Brain microvascular endothelial cell (primary cell): ENCODE data around the gene KLHL3.

ENCODE experiments used
- DNase-seq: peaks from one replicate; pipeline ENCODE4 v3.0.0-alpha.2; 2020
- H3K27ac ChIP-seq: fragments of 250-450 bp; sonication (Bioruptor Pico); 2 replicates; pipeline ENCODE4 v1.5.1; 2020; ENCODE audit warnings: mild to moderate bottlenecking, moderate library complexity
- H3K27me3 ChIP-seq: fragments of 250-450 bp; sonication (Bioruptor Pico); replicated peaks from 2 replicates; pipeline ENCODE4 v1.5.1; 2020; ENCODE audit warnings: mild to moderate bottlenecking
- H3K36me3 ChIP-seq: fragments of 250-450 bp; sonication (Bioruptor Pico); replicated peaks from 2 replicates; pipeline ENCODE4 v1.5.1; 2020; ENCODE audit warnings: mild to moderate bottlenecking
- H3K4me3 ChIP-seq: 2 replicates; pipeline ENCODE4 v1.5.1; 2011; ENCODE audit warnings: low read depth, mild to moderate bottlenecking, control low read depth, low read length, moderate library complexity
- in situ Hi-C: cut with HindIII; loops from 2 replicates; pipeline ENCODE4 v1.10.0; 2017; ENCODE audit warnings: low sequenced_read_pairs, low pct_ligation_motif_present
- TF ChIP-seq, protein P1 (sequence below): IDR thresholded peaks from 2 replicates; pipeline ENCODE4 v1.5.1; 2011; ENCODE audit warnings: low read depth, mild to moderate bottlenecking, moderate library complexity, low read length, control low read depth, inconsistent platforms; ENCODE audit errors: missing control alignments

The KLHL3 gene

DNA sequence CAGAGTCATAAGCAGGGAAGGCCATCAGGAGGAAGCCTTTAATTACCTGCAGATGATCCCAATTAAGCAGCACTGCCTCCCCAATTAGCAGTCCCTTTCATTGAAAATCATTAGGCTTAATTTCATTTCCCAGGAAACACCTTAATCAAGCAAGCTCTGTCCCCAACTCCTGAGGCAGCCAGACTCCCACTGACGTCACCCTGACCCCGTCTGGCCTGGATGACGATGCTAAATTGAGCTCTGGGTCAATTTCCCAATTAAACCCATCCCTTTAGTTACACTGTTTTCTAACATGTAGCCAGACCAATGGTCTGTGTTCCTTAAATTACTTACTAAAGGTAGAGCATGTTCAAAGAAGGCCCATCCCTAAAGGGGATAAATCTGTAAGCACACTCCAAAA is 152.8 kb downstream of the KLHL3 start:
- no peaks in the 10 kb centered on the region for H3K27me3 ChIP-seq
- no peak for DNase-seq
- TF ChIP-seq, protein P1, sequence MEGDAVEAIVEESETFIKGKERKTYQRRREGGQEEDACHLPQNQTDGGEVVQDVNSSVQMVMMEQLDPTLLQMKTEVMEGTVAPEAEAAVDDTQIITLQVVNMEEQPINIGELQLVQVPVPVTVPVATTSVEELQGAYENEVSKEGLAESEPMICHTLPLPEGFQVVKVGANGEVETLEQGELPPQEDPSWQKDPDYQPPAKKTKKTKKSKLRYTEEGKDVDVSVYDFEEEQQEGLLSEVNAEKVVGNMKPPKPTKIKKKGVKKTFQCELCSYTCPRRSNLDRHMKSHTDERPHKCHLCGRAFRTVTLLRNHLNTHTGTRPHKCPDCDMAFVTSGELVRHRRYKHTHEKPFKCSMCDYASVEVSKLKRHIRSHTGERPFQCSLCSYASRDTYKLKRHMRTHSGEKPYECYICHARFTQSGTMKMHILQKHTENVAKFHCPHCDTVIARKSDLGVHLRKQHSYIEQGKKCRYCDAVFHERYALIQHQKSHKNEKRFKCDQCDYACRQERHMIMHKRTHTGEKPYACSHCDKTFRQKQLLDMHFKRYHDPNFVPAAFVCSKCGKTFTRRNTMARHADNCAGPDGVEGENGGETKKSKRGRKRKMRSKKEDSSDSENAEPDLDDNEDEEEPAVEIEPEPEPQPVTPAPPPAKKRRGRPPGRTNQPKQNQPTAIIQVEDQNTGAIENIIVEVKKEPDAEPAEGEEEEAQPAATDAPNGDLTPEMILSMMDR: no peak
- no peak overlapping the region for H3K27ac ChIP-seq
- no peaks in the 10 kb centered on the region for H3K36me3 ChIP-seq
- no peak overlapping the region for H3K4me3 ChIP-seq
- in situ Hi-C loops: no loop called here

GRCh38 chr5:137582218-137582617 is 153.7 kb downstream of the KLHL3 start:
- TF ChIP-seq, protein P1: no peak
- H3K27ac ChIP-seq: no peak overlapping the region
- in situ Hi-C loops: no loop called here
- no peaks in the 10 kb centered on the region for H3K36me3 ChIP-seq
- H3K4me3 ChIP-seq: no peak overlapping the region
- no peak for DNase-seq
- H3K27me3 ChIP-seq: no peaks in the 10 kb centered on the region

GRCh38 chr5:137581776-137582175 is 154.1 kb downstream of the KLHL3 start:
- TF ChIP-seq, protein P1: no peak
- DNase-seq: no peak
- H3K27ac ChIP-seq: no peak overlapping the region
- H3K27me3 ChIP-seq: no peaks in the 10 kb centered on the region
- no peak overlapping the region for H3K4me3 ChIP-seq
- in situ Hi-C loops: no loop called here
- H3K36me3 ChIP-seq: no peaks in the 10 kb centered on the region

DNA sequence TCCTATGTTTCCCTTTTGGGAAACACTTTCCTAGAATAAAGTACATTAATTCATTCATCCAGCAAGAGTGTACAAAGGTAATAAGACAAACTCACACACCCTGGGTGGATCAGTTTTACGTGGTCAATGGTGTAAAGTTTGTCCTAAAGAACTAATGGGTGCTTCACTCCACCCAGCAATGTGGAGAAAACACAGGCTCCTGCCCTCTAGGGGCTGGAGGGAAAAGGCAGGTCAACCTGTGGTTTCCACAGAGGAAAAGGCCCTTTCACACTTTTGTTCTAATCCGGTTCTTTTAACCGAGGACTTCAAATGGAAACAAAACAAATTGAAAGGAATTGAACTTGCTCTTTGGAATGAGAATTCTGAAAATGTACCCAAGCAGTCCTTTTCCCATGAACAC is 155.9 kb downstream of the KLHL3 start:
- H3K4me3 ChIP-seq: no peak overlapping the region
- H3K36me3 ChIP-seq: no peaks in the 10 kb centered on the region
- H3K27ac ChIP-seq: no peak overlapping the region
- TF ChIP-seq, protein P1: peak; percentile 52
- no peak for DNase-seq
- no peaks in the 10 kb centered on the region for H3K27me3 ChIP-seq
- in situ Hi-C loops: no loop called here

DNA sequence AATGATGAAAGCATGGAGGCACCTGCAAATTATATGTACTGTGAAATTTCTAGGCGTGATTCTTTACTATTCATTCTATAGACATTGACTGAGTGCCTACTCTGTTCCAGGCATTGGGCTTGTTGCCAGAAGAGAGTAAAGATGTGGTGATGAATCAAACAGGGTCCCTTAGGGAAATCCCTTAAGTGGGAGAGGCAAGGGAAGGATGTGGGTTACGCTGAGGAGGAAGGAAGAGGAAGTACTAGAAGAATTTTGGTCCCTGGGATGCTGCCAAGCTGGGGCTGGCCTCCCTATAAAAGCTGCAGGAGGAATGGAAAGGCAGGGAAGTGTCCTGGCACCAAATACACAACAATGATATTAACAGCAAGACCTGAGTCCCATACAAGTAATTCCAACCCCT is 160.0 kb downstream of the KLHL3 start:
- no peak overlapping the region for H3K27ac ChIP-seq
- DNase-seq: no peak
- in situ Hi-C loops: no loop called here
- H3K4me3 ChIP-seq: no peak overlapping the region
- no peaks in the 10 kb centered on the region for H3K36me3 ChIP-seq
- H3K27me3 ChIP-seq: no peaks in the 10 kb centered on the region
- TF ChIP-seq, protein P1: no peak

- in situ Hi-C loops: no loop called here
- no peak overlapping the region for H3K4me3 ChIP-seq
- TF ChIP-seq, protein P1: no peak
- no peaks in the 10 kb centered on the region for H3K27me3 ChIP-seq
- no peak for DNase-seq
- no peak overlapping the region for H3K27ac ChIP-seq
- no peaks in the 10 kb centered on the region for H3K36me3 ChIP-seq
Observed at GRCh38 chr5:137575211-137575610, 160.7 kb downstream of the KLHL3 start.
